Endodermal cell (in vitro differentiated cells): Measurements from ENCODE around the gene C19orf12. TPM values are rescaled to one million over a fixed set of nuclear protein-coding genes. Genes with fewer than 3 reads are reported as not detected.

Source experiments
- DNase-seq: peaks from one replicate; pipeline ENCODE4 v3.0.0-alpha.2; 2017
- H3K27ac ChIP-seq: 2 replicates; pipeline ENCODE4 v1.5.1; 2013; ENCODE audit warnings: mild to moderate bottlenecking, low read depth, low read length, moderate library complexity
- H3K27me3 ChIP-seq: 2 replicates; pipeline ENCODE4 v1.6.1; 2013; ENCODE audit warnings: mild to moderate bottlenecking, low read length, moderate library complexity; ENCODE audit not compliant: insufficient read depth, control insufficient read depth, poor library complexity, severe bottlenecking
- H3K36me3 ChIP-seq: 2 replicates; pipeline ENCODE4 v1.7.0; 2013; ENCODE audit warnings: mild to moderate bottlenecking, low read length, moderate library complexity; ENCODE audit not compliant: control insufficient read depth, insufficient read depth
- H3K4me1 ChIP-seq: one replicate; pipeline ENCODE4 v1.7.0; 2013; ENCODE audit warnings: low read length; ENCODE audit not compliant: control insufficient read depth, insufficient read depth
- H3K4me3 ChIP-seq: 2 replicates; pipeline ENCODE4 v1.5.1; 2013; ENCODE audit warnings: mild to moderate bottlenecking, low read length, moderate library complexity
- H3K9ac ChIP-seq: 2 replicates; pipeline ENCODE4 v1.6.1; 2013; ENCODE audit warnings: mild to moderate bottlenecking, low read length, moderate library complexity; ENCODE audit not compliant: poor library complexity, severe bottlenecking; ENCODE audit errors: extremely low read depth
- H3K9me3 ChIP-seq: 2 replicates; pipeline ENCODE4 v1.6.1; 2013; ENCODE audit warnings: mild to moderate bottlenecking, low read length, moderate library complexity; ENCODE audit not compliant: control insufficient read depth
- H3K27ac Mint-ChIP-seq: 2 replicates; pipeline ENCODE4 v1.8.0; 2020; ENCODE audit warnings: mixed read lengths
- H3K27me3 Mint-ChIP-seq: 2 replicates; pipeline ENCODE4 v1.8.0; 2021; ENCODE audit warnings: mild to moderate bottlenecking, mixed read lengths; ENCODE audit not compliant: insufficient read depth
- H3K36me3 Mint-ChIP-seq: 2 replicates; pipeline ENCODE4 v1.8.0; 2020; ENCODE audit warnings: low read depth, mixed read lengths
- H3K4me1 Mint-ChIP-seq: 2 replicates; pipeline ENCODE4 v1.8.0; 2020; ENCODE audit warnings: mixed read lengths
- H3K4me3 Mint-ChIP-seq: 2 replicates; pipeline ENCODE4 v1.8.0; 2020; ENCODE audit warnings: mild to moderate bottlenecking, moderate library complexity, mixed read lengths
- H3K9me3 Mint-ChIP-seq: 2 replicates; pipeline ENCODE4 v1.8.0; 2020; ENCODE audit warnings: mild to moderate bottlenecking, mixed read lengths
- CTCF ChIP-seq: fragments of 200-600 bp; sonication (generic); conservative IDR thresholded peaks from 2 replicates; pipeline ENCODE4 v1.5.0; 2021; ENCODE audit warnings: antibody characterized with exemption, mild to moderate bottlenecking
- WGBS, 2 experiments: methylation state at CpG; one replicate each; pipeline versions ENCODE4 v1.1.5 to v1.1.7; 2013; ENCODE audit warnings: missing lambda C conversion rate in 2 of 2, mixed read lengths in 1 of 2; ENCODE audit not compliant: insufficient coverage in 1 of 2, insufficient read length in 1 of 2; 5-methylcytosine and 5-hydroxymethylcytosine counted together
- long read RNA-seq, 4 experiments: library from polyadenylated mRNA in 2 of 4; library from RNA in 1 of 4; library from capped mRNA in 1 of 4; stranded (forward) in 3 of 4; unstranded in 1 of 4; transcript quantifications; one replicate each; pipeline ENCODE4 v2.0.0, GENCODE V29; 2020 to 2021; ENCODE audit warnings: inconsistent platforms in 1 of 4
- polyA plus RNA-seq, 2 experiments: library from polyadenylated mRNA; stranded (reverse); fragments of 50-300 nt; gene quantifications; one replicate each; pipeline ENCODE4 v1.2.3, GENCODE V29; 2013
- total RNA-seq, 2 donors: library from RNA; stranded (reverse); fragmentation: NEBNext Ultra II Directional in 1 of 2; extraction: Animal tissue kit (Norgen Biotek cat#: 25700) in 1 of 2; gene quantifications; 2 replicates in 1 of 2; 3 replicates in 1 of 2; pipeline ENCODE4 v1.2.1, GENCODE V29; 2021

Gene C19orf12
- 10 to 100 TPM; 18.9 to 22.9 TPM for total RNA-seq
- 24.4 TPM for polyA plus RNA-seq (2013, experiment 1 of 2)
- 19.4 TPM for polyA plus RNA-seq (2013, experiment 2 of 2)
- long read RNA-seq, experiment 1, full-length matches to known transcripts: 7 of 13 reads
- long read RNA-seq, experiment 1, partial matches to known transcripts: 0 of 13 reads
- long read RNA-seq, experiment 1, other reads (novel, unspliced or antisense): 6 of 13 reads
- long read RNA-seq, experiment 2, full-length matches to known transcripts: 48 of 59 reads
- long read RNA-seq, experiment 2, partial matches to known transcripts: 3 of 59 reads
- long read RNA-seq, experiment 2, other reads (novel, unspliced or antisense): 8 of 59 reads
- long read RNA-seq, experiment 3, transcript C19orf12-201 (3 exons, 2,464 nt): major isoform, 27 of 62 reads
- long read RNA-seq, experiment 3, transcript C19orf12-204 (2 exons, 1,912 nt): minor isoform, 18 of 62 reads
- long read RNA-seq, experiment 3, transcript C19orf12-202 (4 exons, 578 nt): minor isoform, 11 of 62 reads
- long read RNA-seq, experiment 3, partial matches to known transcripts: 0 of 62 reads
- long read RNA-seq, experiment 3, other reads (novel, unspliced or antisense): 6 of 62 reads
- long read RNA-seq, experiment 4, full-length matches to known transcripts: 8 of 15 reads
- long read RNA-seq, experiment 4, partial matches to known transcripts: 0 of 15 reads
- long read RNA-seq, experiment 4, other reads (novel, unspliced or antisense): 7 of 15 reads

- no peak for TF ChIP-seq CTCF
- Mint-ChIP-seq H3K36me3 (no peaks in the 10 kb centered on the region), H3K4me3 (peak within 1 kb of the TSS; percentile 71), H3K27me3 (no peaks in the 10 kb centered on the region), H3K9me3 (no peaks in the 10 kb centered on the region), H3K4me1 (peaks cover 37% of the 10 kb centered on the region), H3K27ac (peak within 1 kb of the TSS; percentile 84)
- peak within 1 kb of the TSS; percentile 53 for H3K27ac ChIP-seq
- peak; percentile 81 for DNase-seq
- no peaks in the 10 kb centered on the region for H3K9me3 ChIP-seq
- H3K4me1 ChIP-seq: peaks cover 5% of the 10 kb centered on the region
- 0 to 3% methylated on average over 9 to 72 of the region's 72 CpGs for WGBS, 2 experiments
- peak within 1 kb of the TSS; percentile 74 for H3K9ac ChIP-seq
- peaks cover 4% of the 10 kb centered on the region for H3K36me3 ChIP-seq
- no peaks in the 10 kb centered on the region for H3K27me3 ChIP-seq
- peak within 1 kb of the TSS; percentile 86 for H3K4me3 ChIP-seq
Measured at GRCh38 chr19:29714953-29715700, at the start of gene C19orf12. TSS of gene C19orf12 (minus strand) at chr19:29715261. CDS start at chr19:29708413, 6,848 bp downstream.

GRCh38 chr19:29764361-29764760, 49.3 kb upstream of the C19orf12 start:
- H3K27me3 ChIP-seq: no peaks in the 10 kb centered on the region
- no peaks in the 10 kb centered on the region for H3K9me3 ChIP-seq
- H3K4me1 ChIP-seq: no peaks in the 10 kb centered on the region
- H3K27ac Mint-ChIP-seq: no peak overlapping the region
- no peak for DNase-seq
- H3K36me3 Mint-ChIP-seq: no peaks in the 10 kb centered on the region
- H3K9ac ChIP-seq: no peak overlapping the region
- peaks cover 1% of the 10 kb centered on the region for H3K27me3 Mint-ChIP-seq
- H3K4me3 Mint-ChIP-seq: no peak overlapping the region
- 82 to 91% methylated on average over 4 to 8 of the region's 8 CpGs for WGBS, 2 experiments
- no peak overlapping the region for H3K4me3 ChIP-seq
- no peak for TF ChIP-seq CTCF
- H3K36me3 ChIP-seq: no peaks in the 10 kb centered on the region
- no peaks in the 10 kb centered on the region for H3K9me3 Mint-ChIP-seq
- H3K4me1 Mint-ChIP-seq: no peaks in the 10 kb centered on the region
- H3K27ac ChIP-seq: no peak overlapping the region

- Histone ChIP-seq H3K9ac (no peak overlapping the region), H3K27ac (no peak overlapping the region), H3K27me3 (no peaks in the 10 kb centered on the region), H3K4me1 (no peaks in the 10 kb centered on the region), H3K9me3 (no peaks in the 10 kb centered on the region), H3K36me3 (no peaks in the 10 kb centered on the region), H3K4me3 (no peak overlapping the region)
- peaks cover 1% of the 10 kb centered on the region for H3K27me3 Mint-ChIP-seq
- H3K9me3 Mint-ChIP-seq: no peaks in the 10 kb centered on the region
- H3K36me3 Mint-ChIP-seq: no peaks in the 10 kb centered on the region
- H3K27ac Mint-ChIP-seq: no peak overlapping the region
- no peak for TF ChIP-seq CTCF
- no peak overlapping the region for H3K4me3 Mint-ChIP-seq
- no peak for DNase-seq
- 82 to 84% methylated on average over 4 of the region's 4 CpGs for WGBS, 2 experiments
- H3K4me1 Mint-ChIP-seq: no peaks in the 10 kb centered on the region
Measured at GRCh38 chr19:29763196-29763595, 48.1 kb upstream of the C19orf12 start.
